HepG2 (cell line): ENCODE results near the gene GRIK4. TPM values are rescaled to one million over a fixed set of nuclear protein-coding genes. Genes with fewer than 3 reads are reported as not detected.

Experiments used
- ATAC-seq: fragments of 200-7000 bp; cut with Tn5 transposase; 3 replicates; pipeline ENCODE4 v1.9.1; 2020; ENCODE audit warnings: mild to moderate bottlenecking, moderate library complexity
- BruUV-seq: library from RNA; stranded (reverse); fragments of 400-500 nt; replicated peaks from 2 replicates; lab custom pipeline; 2021; lab: Mats Ljungman, UMichigan
- CTCF ChIA-PET: fragments of 300-600 bp; formaldehyde crosslinking; extraction: SDS; loops from one replicate; lab custom pipeline; 2021; ENCODE audit warnings: low total read pairs, inconsistent platforms, low intra/inter-chr PET ratio; lab: Yijun Ruan, JAX
- POLR2A ChIA-PET: fragments of 350-600 bp; sonication (Branson Sonifier 250); formaldehyde crosslinking; loops from one replicate; lab custom pipeline; 2020; ENCODE audit warnings: antibody characterized with exemption, inconsistent platforms; lab: Yijun Ruan, JAX
- DNase-seq: peaks from one replicate; pipeline ENCODE4 v3.0.0-alpha.2; 2015; ENCODE audit warnings: low spot score
- FAIRE-seq: peaks from 3 replicates; lab custom pipeline; 2011; peaks lifted over from hg19 to GRCh38; lab: Jason Lieb, UNC
- H2AFZ ChIP-seq: one replicate; pipeline ENCODE4 v1.6.1; 2011; ENCODE audit warnings: low read length, inconsistent platforms
- H3K27ac ChIP-seq: fragments of 300-600 bp; 3 replicates; pipeline ENCODE4 v1.8.0; 2011; ENCODE audit warnings: mixed run types, mild to moderate bottlenecking, mixed read lengths, low read length, inconsistent platforms; ENCODE audit not compliant: insufficient read depth; ENCODE audit errors: extremely low read length
- H3K27me3 ChIP-seq, 2 experiments: fragments of 200-600 bp in 1 of 2; 2 replicates in 1 of 2; 3 replicates in 1 of 2; pipeline versions ENCODE4 v1.6.0 to v1.8.0; 2011; ENCODE audit warnings: low read length in 2 of 2, mild to moderate bottlenecking in 2 of 2, moderate library complexity in 2 of 2, inconsistent platforms in 1 of 2; ENCODE audit not compliant: insufficient read depth in 2 of 2, control insufficient read depth in 1 of 2
- H3K36me3 ChIP-seq, 2 experiments: fragments of 200-600 bp in 1 of 2; replicated peaks in 1 of 2; 2 replicates in 1 of 2; 3 replicates in 1 of 2; pipeline versions ENCODE4 v1.5.1 to v1.8.0; 2011; ENCODE audit warnings: low read length in 2 of 2, inconsistent platforms in 1 of 2; ENCODE audit not compliant: insufficient read depth in 2 of 2, control insufficient read depth in 1 of 2
- H3K4me1 ChIP-seq: 2 replicates; pipeline ENCODE4 v1.5.1; 2012; ENCODE audit warnings: low read length, inconsistent platforms; ENCODE audit not compliant: insufficient read depth
- H3K4me2 ChIP-seq: 2 replicates; pipeline ENCODE4 v1.6.0; 2011; ENCODE audit warnings: low read depth, low read length, inconsistent platforms
- H3K4me3 ChIP-seq, 3 experiments: fragments of 200-600 bp in 1 of 3; sonication (generic), shearing (Covaris generic) in 1 of 3; replicated peaks in 1 of 3; 2 replicates each; pipeline ENCODE4 v1.5.1; 2011 to 2016; ENCODE audit warnings: low read length in 3 of 3, inconsistent platforms in 2 of 3, low read depth in 2 of 3, mild to moderate bottlenecking in 2 of 3, control low read depth in 1 of 3, mixed read lengths in 1 of 3; ENCODE audit not compliant: insufficient read depth in 1 of 3
- H3K79me2 ChIP-seq: one replicate; pipeline ENCODE4 v1.6.1; 2011; ENCODE audit warnings: low read length, inconsistent platforms; ENCODE audit not compliant: insufficient read depth
- H3K9ac ChIP-seq: 2 replicates; pipeline ENCODE4 v1.6.0; 2011; ENCODE audit warnings: mild to moderate bottlenecking, low read depth, low read length, inconsistent platforms; ENCODE audit not compliant: insufficient read depth
- H3K9me3 ChIP-seq: 2 replicates; pipeline ENCODE4 v1.5.1; 2012; ENCODE audit warnings: mild to moderate bottlenecking, low read length
- H4K20me1 ChIP-seq: 2 replicates; pipeline ENCODE4 v1.6.0; 2011; ENCODE audit warnings: inconsistent platforms, mild to moderate bottlenecking, low read length, moderate library complexity; ENCODE audit not compliant: insufficient read depth
- ARNT2 ChIP-seq: sonication (generic); formaldehyde crosslinking; IDR thresholded peaks from 2 replicates; pipeline ENCODE4 v1.8.0; 2022; ENCODE audit warnings: mild to moderate bottlenecking, low read depth, missing genetic modification reagents, moderate library complexity
- GTF2F1 ChIP-seq: fragments of 150-350 bp; IDR thresholded peaks from 2 replicates; pipeline ENCODE4 v1.6.1; 2014; ENCODE audit warnings: low read length
- HMGXB4 ChIP-seq, 2 experiments: sonication (generic) in 1 of 2; formaldehyde crosslinking in 1 of 2; IDR thresholded peaks; 2 replicates each; pipeline versions ENCODE4 v1.4.0 to v1.6.1; 2018 to 2020; ENCODE audit warnings: missing genetic modification reagents in 2 of 2, borderline replicate concordance in 1 of 2, low read depth in 1 of 2, mild to moderate bottlenecking in 1 of 2, missing biosample characterization in 1 of 2
- HNRNPUL1 ChIP-seq: fragments of 200-400 bp; formaldehyde crosslinking; IDR thresholded peaks from 2 replicates; pipeline ENCODE4 v1.6.1; 2017; ENCODE audit warnings: low read depth, mild to moderate bottlenecking, low read length, moderate library complexity
- HOXA7 ChIP-seq: sonication (generic); formaldehyde crosslinking; IDR thresholded peaks from 2 replicates; pipeline ENCODE4 v1.8.1; 2022; ENCODE audit warnings: mild to moderate bottlenecking, missing genetic modification reagents, moderate library complexity
- JUN ChIP-seq: sonication (generic); formaldehyde crosslinking; IDR thresholded peaks from 2 replicates; pipeline ENCODE4 v1.4.0; 2020; ENCODE audit warnings: mild to moderate bottlenecking, missing genetic modification reagents
- MAF1 ChIP-seq: sonication (generic); formaldehyde crosslinking; IDR thresholded peaks from 2 replicates; pipeline ENCODE4 v1.5.0; 2020; ENCODE audit warnings: missing genetic modification reagents, borderline replicate concordance
- THAP9 ChIP-seq: sonication (generic); formaldehyde crosslinking; IDR thresholded peaks from 2 replicates; pipeline ENCODE4; 2020; ENCODE audit warnings: missing genetic modification reagents, mild to moderate bottlenecking, borderline replicate concordance
- TIGD3 ChIP-seq: sonication (generic); formaldehyde crosslinking; IDR thresholded peaks from 2 replicates; pipeline ENCODE4 v1.5.1; 2020; ENCODE audit warnings: mild to moderate bottlenecking, missing genetic modification reagents, borderline replicate concordance
- ZMYM2 ChIP-seq: sonication (generic); formaldehyde crosslinking; IDR thresholded peaks from 2 replicates; pipeline ENCODE4 v1.8.0; 2022; ENCODE audit warnings: mild to moderate bottlenecking, missing genetic modification reagents
- ZNF180 ChIP-seq: sonication (generic); formaldehyde crosslinking; IDR thresholded peaks from 2 replicates; pipeline ENCODE4 v1.4.0; 2020; ENCODE audit warnings: low read depth, missing genetic modification reagents, borderline replicate concordance
- ZNF501 ChIP-seq: sonication (generic); formaldehyde crosslinking; IDR thresholded peaks from 2 replicates; pipeline ENCODE4 v1.5.1; 2020; ENCODE audit warnings: mild to moderate bottlenecking, moderate library complexity, missing genetic modification reagents
- ZNF552 ChIP-seq: sonication (generic); formaldehyde crosslinking; IDR thresholded peaks from 2 replicates; pipeline ENCODE4 v1.9.0; 2022; ENCODE audit warnings: missing genetic modification reagents, mild to moderate bottlenecking, borderline replicate concordance
- ZNF570 ChIP-seq: sonication (generic); formaldehyde crosslinking; IDR thresholded peaks from 2 replicates; pipeline ENCODE4 v1.4.0; 2020; ENCODE audit warnings: mild to moderate bottlenecking, missing genetic modification reagents, borderline replicate concordance
- ZNF672 ChIP-seq: sonication (generic); formaldehyde crosslinking; IDR thresholded peaks from 2 replicates; pipeline ENCODE4 v1.8.1; 2022; ENCODE audit warnings: missing genetic modification reagents
- WGBS: methylation state at CpG from one replicate; pipeline ENCODE4 v1.1.6; 2017; ENCODE audit warnings: low lambda C conversion rate; 5-methylcytosine and 5-hydroxymethylcytosine counted together
- in situ Hi-C: cut with HindIII; loops from 2 replicates; pipeline ENCODE4 v1.10.0; 2017; ENCODE audit warnings: low pct_unique_long_range_greater_than_20kb; ENCODE audit not compliant: extremely low pct_ligation_motif_present
- intact Hi-C: fragments of 100-400 bp; cut with micrococcal nuclease; formaldehyde crosslinking; loops from one replicate; pipeline ENCODE4 v1.10.0; 2022; ENCODE audit not compliant: unreplicated experiment
- polyA plus RNA-seq, 8 experiments: library from polyadenylated mRNA; depleted of rRNA in 3 of 8; stranded (reverse) in 7 of 8; unstranded in 1 of 8; fragments of >200 nt; fragmentation: Illumina TruSeq in 4 of 8; extraction: Trizol in 4 of 8; gene quantifications; 2 replicates each; pipeline versions ENCODE4 v1.2.1 to v1.2.3, GENCODE V29; 2011 to 2016; ENCODE audit warnings: low read depth in 4 of 8, missing spikeins in 1 of 8, mixed read lengths in 1 of 8; ENCODE audit not compliant: insufficient read depth in 1 of 8
- total RNA-seq, 5 experiments: library from RNA; depleted of rRNA; stranded (reverse); fragments of >200 nt; fragmentation: Illumina TruSeq; extraction: Trizol; gene quantifications; 2 replicates each; pipeline ENCODE4 v1.2.3, GENCODE V29; 2016; ENCODE audit warnings: low read depth in 1 of 5

GRIK4 gene
- total and polyA plus RNA-seq, 2 of the 13 experiments (the other 11 are each of a cell fraction or from before 2014, with no cell fraction given), result 0.04 to 0.07 TPM

GRCh38 chr11:120587299-120587698 lies 75.8 kb downstream of the GRIK4 start (continued):
- TF ChIP-seq THAP9 (no peak), ZNF672 (CRISPR knock-in tag) (no peak), GTF2F1 (no peak), ZNF501 (no peak), ZMYM2 (CRISPR knock-in tag) (no peak), ZNF570 (CRISPR knock-in tag) (no peak), MAF1 (CRISPR knock-in tag) (no peak)

GRCh38 chr11:120589376-120589775 lies 77.8 kb downstream of the GRIK4 start:
- DNase-seq (no peak), FAIRE-seq (no peak), ATAC-seq (no peak)
- POLR2A ChIA-PET, result no interaction called here
- no peaks in the 10 kb centered on the region for H3K79me2 ChIP-seq
- TF ChIP-seq HNRNPUL1, result no peak
- TF ChIP-seq HOXA7 (CRISPR knock-in tag), result no peak
- TF ChIP-seq HMGXB4 (CRISPR knock-in tag; IDR thresholded peaks at IDR 0.05; ENCODE audit: borderline replicate concordance in 1 of 2, low read depth in 1 of 2), result no peak
- TF ChIP-seq ZNF552 (CRISPR knock-in tag), result no peak
- TF ChIP-seq TIGD3, result no peak
- no peak for TF ChIP-seq JUN (CRISPR knock-in tag)
- TF ChIP-seq ZNF180 (CRISPR knock-in tag), result no peak
- TF ChIP-seq ARNT2 (CRISPR knock-in tag), result no peak
- WGBS, result 50% methylated on average over 8 of the region's 11 CpGs
- no peaks in the 10 kb centered on the region for H3K4me1 ChIP-seq
- in situ Hi-C loops, result no loop called here
- H4K20me1 ChIP-seq, result no peaks in the 10 kb centered on the region
- H2AFZ ChIP-seq, result no peak overlapping the region
- H3K27me3 ChIP-seq, result peaks cover 2 to 27% of the 10 kb centered on the region in 2 experiments; a peak in 4 of 5 replicates
- BruUV-seq, result no TSS peak
- H3K4me2 ChIP-seq, result no peak overlapping the region
- H3K9me3 ChIP-seq, result no peaks in the 10 kb centered on the region
- CTCF ChIA-PET, result no interaction called here
- no peaks in the 10 kb centered on the region for H3K36me3 ChIP-seq
- no peak overlapping the region for H3K4me3 ChIP-seq
- no peak overlapping the region for H3K9ac ChIP-seq
- no peak overlapping the region for H3K27ac ChIP-seq
- intact Hi-C loops, result no loop called here
